GM23338 (cell line): ENCODE results near the gene DNAH17. TPM values are rescaled to one million over a fixed set of nuclear protein-coding genes. Genes with fewer than 3 reads are reported as not detected.

Source experiments
- ATAC-seq: fragments of 200-7000 bp; cut with Tn5 transposase; 3 replicates; pipeline ENCODE4 v1.9.1; 2020
- DNase-seq: peaks from one replicate; pipeline ENCODE4 v3.0.0-alpha.2; 2015; ENCODE audit warnings: low spot score
- H2AFZ ChIP-seq: fragments of 200-600 bp; sonication (generic); 2 replicates; pipeline ENCODE4 v1.8.0; 2016; ENCODE audit warnings: antibody characterized with exemption, mild to moderate bottlenecking, moderate library complexity
- H3F3A ChIP-seq: fragments of 200-600 bp; sonication (generic); replicated peaks from 2 replicates; pipeline ENCODE4 v1.8.0; 2017; ENCODE audit warnings: antibody characterized with exemption, mixed run types, low read depth
- H3K27ac ChIP-seq: fragments of 200-600 bp; sonication (generic); 2 replicates; pipeline ENCODE4 v1.6.1; 2016; ENCODE audit warnings: low read depth
- H3K27me3 ChIP-seq: fragments of 200-600 bp; sonication (generic); 2 replicates; pipeline ENCODE4 v1.8.0; 2016; ENCODE audit warnings: mild to moderate bottlenecking, mixed run types, moderate library complexity; ENCODE audit not compliant: insufficient read depth
- H3K36me3 ChIP-seq: fragments of 200-600 bp; sonication (generic); 2 replicates; pipeline ENCODE4 v1.8.0; 2016; ENCODE audit warnings: mild to moderate bottlenecking; ENCODE audit not compliant: insufficient read depth
- H3K4me1 ChIP-seq: fragments of 200-600 bp; sonication (generic); 2 replicates; pipeline ENCODE4 v1.8.0; 2016; ENCODE audit warnings: mild to moderate bottlenecking, moderate library complexity; ENCODE audit not compliant: insufficient read depth
- H3K4me2 ChIP-seq: fragments of 200-600 bp; sonication (generic); 2 replicates; pipeline ENCODE4 v1.7.1; 2017; ENCODE audit warnings: mixed run types
- H3K4me3 ChIP-seq: fragments of 200-600 bp; sonication (generic); 2 replicates; pipeline ENCODE4 v1.6.1; 2016; ENCODE audit warnings: mixed run types
- H3K79me2 ChIP-seq: fragments of 200-600 bp; sonication (generic); replicated peaks from 2 replicates; pipeline ENCODE4 v1.8.0; 2017; ENCODE audit warnings: mild to moderate bottlenecking; ENCODE audit not compliant: insufficient read depth
- H3K9me2 ChIP-seq: fragments of 200-600 bp; sonication (generic); 2 replicates; pipeline ENCODE4 v1.8.0; 2017; ENCODE audit not compliant: insufficient read depth
- H4K20me1 ChIP-seq: fragments of 200-600 bp; sonication (generic); replicated peaks from 2 replicates; pipeline ENCODE4 v1.8.0; 2017; ENCODE audit warnings: mild to moderate bottlenecking; ENCODE audit not compliant: insufficient read depth
- H3K27ac Mint-ChIP-seq: 2 replicates; pipeline ENCODE4 v1.8.0; 2020; ENCODE audit warnings: inconsistent platforms, mild to moderate bottlenecking, moderate library complexity, mixed read lengths
- H3K27me3 Mint-ChIP-seq: 3 replicates; pipeline ENCODE4 v1.8.0; 2022; ENCODE audit warnings: low read depth, mild to moderate bottlenecking, moderate library complexity, mixed read lengths, inconsistent platforms; ENCODE audit not compliant: insufficient read depth, poor library complexity
- H3K36me3 Mint-ChIP-seq: 3 replicates; pipeline ENCODE4 v1.8.0; 2021; ENCODE audit warnings: low read depth, mild to moderate bottlenecking, inconsistent platforms, moderate library complexity, mixed read lengths
- H3K4me1 Mint-ChIP-seq: 3 replicates; pipeline ENCODE4 v1.8.0; 2020; ENCODE audit warnings: mild to moderate bottlenecking, inconsistent platforms, mixed read lengths
- H3K4me3 Mint-ChIP-seq: 3 replicates; pipeline ENCODE4 v1.8.0; 2021; ENCODE audit warnings: moderate library complexity, mild to moderate bottlenecking, inconsistent platforms, mixed read lengths
- H3K9me3 Mint-ChIP-seq: 3 replicates; pipeline ENCODE4 v1.8.0; 2020; ENCODE audit warnings: moderate library complexity, mild to moderate bottlenecking, inconsistent platforms, mixed read lengths
- CREB1 ChIP-seq: fragments of 250-450 bp; sonication (Bioruptor Pico); IDR thresholded peaks from 2 replicates; pipeline ENCODE4 v1.5.0; 2020; ENCODE audit warnings: low read depth, mild to moderate bottlenecking, moderate library complexity
- CTCF ChIP-seq, 2 experiments: fragments of 200-600 bp in 1 of 2; sonication (generic) in 1 of 2; conservative IDR thresholded peaks; 2 replicates each; pipeline versions ENCODE4 v1.5.1 to v1.6.1; 2016 to 2017; ENCODE audit warnings: antibody characterized with exemption in 2 of 2, low read depth in 2 of 2, mild to moderate bottlenecking in 2 of 2, moderate library complexity in 1 of 2
- ETS1 ChIP-seq: IDR thresholded peaks from 2 replicates; pipeline ENCODE4 v1.6.1; 2016; ENCODE audit warnings: antibody characterized with exemption
- EZH2phosphoT487 ChIP-seq: fragments of 200-600 bp; sonication (generic); IDR thresholded peaks from one replicate; pipeline ENCODE4 v1.8.1; 2018; ENCODE audit warnings: antibody characterized with exemption; ENCODE audit not compliant: unreplicated experiment
- JUNB ChIP-seq: IDR thresholded peaks from one replicate; pipeline ENCODE4 v1.6.1; 2016; ENCODE audit warnings: antibody characterized with exemption; ENCODE audit not compliant: unreplicated experiment
- NANOG ChIP-seq: IDR thresholded peaks from 2 replicates; pipeline ENCODE4 v1.6.1; 2016; ENCODE audit warnings: antibody characterized with exemption, borderline replicate concordance
- REST ChIP-seq: IDR thresholded peaks from one replicate; pipeline ENCODE4 v1.6.1; 2018; ENCODE audit warnings: antibody characterized with exemption; ENCODE audit not compliant: unreplicated experiment
- STAT1 ChIP-seq: IDR thresholded peaks from one replicate; pipeline ENCODE4 v1.6.1; 2016; ENCODE audit warnings: antibody characterized with exemption; ENCODE audit not compliant: unreplicated experiment
- ZNF114 ChIP-seq: fragments of 250-450 bp; sonication (Bioruptor Pico); IDR thresholded peaks from 2 replicates; pipeline ENCODE4 v1.5.0; 2020; ENCODE audit warnings: mild to moderate bottlenecking, moderate library complexity
- polyA plus RNA-seq: library from polyadenylated mRNA; unstranded; fragments of >200 nt; fragmentation: Nextera tagmentation; extraction: Ambion mirVana; gene quantifications from 2 replicates; pipeline ENCODE4 v1.2.1, GENCODE V29; 2016
- total RNA-seq: library from RNA; depleted of rRNA; stranded (reverse); fragments of >200 nt; shearing (Covaris generic); gene quantifications from 2 replicates; pipeline ENCODE4 v1.2.3, GENCODE V29; 2014

Gene DNAH17
- total and polyA plus RNA-seq, 2 experiments from 2014 or later: 0.59 to 2.0 TPM

GRCh38 chr17:78417531-78417909 lies 159.7 kb downstream of the DNAH17 start:
- Mint-ChIP-seq H3K36me3 (peaks cover 60% of the 10 kb centered on the region), H3K27ac (no peak overlapping the region), H3K9me3 (no peaks in the 10 kb centered on the region), H3K27me3 (peaks cover 10% of the 10 kb centered on the region), H3K4me1 (peaks cover 39% of the 10 kb centered on the region), H3K4me3 (no peak overlapping the region)
- H3K27me3 ChIP-seq: no peaks in the 10 kb centered on the region
- H3K79me2 ChIP-seq: peaks cover 30% of the 10 kb centered on the region
- ATAC-seq (peak; percentile 10; the same call in 1 of the 3 replicates), DNase-seq (no peak)
- no peaks in the 10 kb centered on the region for H3K9me2 ChIP-seq
- peaks cover 16% of the 10 kb centered on the region for H4K20me1 ChIP-seq
- TF ChIP-seq ETS1 (no peak), EZH2phosphoT487 (no peak), NANOG (no peak), JUNB (no peak), CTCF (conservative IDR thresholded peaks at IDR 0.05; ENCODE audit: low read depth in 2 of 2) (peak in 1 of 2 experiments; percentile 25; a peak in 2 of 4 replicates), STAT1 (no peak), REST (no peak), ZNF114 (CRISPR knock-in tag) (no peak)
- no peak overlapping the region for H3K4me3 ChIP-seq
- peaks cover 17% of the 10 kb centered on the region for H3K36me3 ChIP-seq
- H3F3A ChIP-seq: peaks cover 17% of the 10 kb centered on the region
- no peak overlapping the region for H3K27ac ChIP-seq
- no peak overlapping the region for H3K4me2 ChIP-seq
- no peak overlapping the region for H2AFZ ChIP-seq
- peaks cover 12% of the 10 kb centered on the region; the same call in 1 of the 2 replicates for H3K4me1 ChIP-seq

GRCh38 chr17:78416791-78417530 lies 160.2 kb downstream of the DNAH17 start:
- Histone ChIP-seq H2AFZ (no peak overlapping the region), H3K9me2 (no peaks in the 10 kb centered on the region), H3K36me3 (peaks cover 14% of the 10 kb centered on the region), H3K79me2 (peaks cover 34% of the 10 kb centered on the region), H4K20me1 (peaks cover 19% of the 10 kb centered on the region), H3K4me1 (peaks cover 9% of the 10 kb centered on the region; the same call in 1 of the 2 replicates), H3K4me2 (no peak overlapping the region), H3K4me3 (no peak overlapping the region), H3K27me3 (no peaks in the 10 kb centered on the region), H3F3A (peaks cover 18% of the 10 kb centered on the region), H3K27ac (no peak overlapping the region)
- peaks cover 8% of the 10 kb centered on the region for H3K27me3 Mint-ChIP-seq
- peak overlapping the region; percentile 72; the same call in 1 of the 2 replicates for H3K27ac Mint-ChIP-seq
- H3K4me3 Mint-ChIP-seq: no peak overlapping the region
- peaks cover 34% of the 10 kb centered on the region for H3K4me1 Mint-ChIP-seq
- DNase-seq (no peak), ATAC-seq (no peak)
- no peaks in the 10 kb centered on the region for H3K9me3 Mint-ChIP-seq
- H3K36me3 Mint-ChIP-seq: peaks cover 55% of the 10 kb centered on the region
- TF ChIP-seq NANOG (no peak), CREB1 (CRISPR knock-in tag) (no peak), ZNF114 (CRISPR knock-in tag) (no peak)
